T follicular helper cell (primary cell): ENCODE data around the gene YDJC.
"Not testable (repeated sequence)": the region's sequence is repeated elsewhere in the genome, so short reads cannot be mapped to it uniquely, and the experiment has no call there.

Experiments used
- DNase-seq: peaks from one replicate; pipeline ENCODE4 v3.0.0-alpha.2; 2020; ENCODE audit warnings: low read depth

The YDJC gene

DNA sequence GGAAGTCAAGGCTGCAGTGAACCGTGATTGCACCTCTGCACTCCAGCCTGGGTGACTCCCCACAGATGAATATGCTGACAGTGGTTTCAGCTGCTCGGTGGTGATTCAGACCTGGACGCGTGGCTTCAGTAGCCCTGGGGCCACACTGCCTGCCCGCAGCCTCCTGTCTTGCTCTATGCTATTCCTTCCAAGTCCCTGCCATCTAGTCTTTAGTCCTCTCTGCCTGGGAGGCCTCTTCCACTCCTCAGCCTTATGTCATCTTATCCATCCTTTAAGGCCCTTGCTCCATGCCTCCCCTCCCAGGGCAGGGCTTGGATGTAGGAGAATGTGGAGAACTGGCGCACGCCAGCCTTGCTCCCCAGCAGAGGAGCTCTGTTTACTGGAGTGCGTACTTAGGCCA is 23.0 kb downstream of the YDJC start:
- no peak for DNase-seq

DNA sequence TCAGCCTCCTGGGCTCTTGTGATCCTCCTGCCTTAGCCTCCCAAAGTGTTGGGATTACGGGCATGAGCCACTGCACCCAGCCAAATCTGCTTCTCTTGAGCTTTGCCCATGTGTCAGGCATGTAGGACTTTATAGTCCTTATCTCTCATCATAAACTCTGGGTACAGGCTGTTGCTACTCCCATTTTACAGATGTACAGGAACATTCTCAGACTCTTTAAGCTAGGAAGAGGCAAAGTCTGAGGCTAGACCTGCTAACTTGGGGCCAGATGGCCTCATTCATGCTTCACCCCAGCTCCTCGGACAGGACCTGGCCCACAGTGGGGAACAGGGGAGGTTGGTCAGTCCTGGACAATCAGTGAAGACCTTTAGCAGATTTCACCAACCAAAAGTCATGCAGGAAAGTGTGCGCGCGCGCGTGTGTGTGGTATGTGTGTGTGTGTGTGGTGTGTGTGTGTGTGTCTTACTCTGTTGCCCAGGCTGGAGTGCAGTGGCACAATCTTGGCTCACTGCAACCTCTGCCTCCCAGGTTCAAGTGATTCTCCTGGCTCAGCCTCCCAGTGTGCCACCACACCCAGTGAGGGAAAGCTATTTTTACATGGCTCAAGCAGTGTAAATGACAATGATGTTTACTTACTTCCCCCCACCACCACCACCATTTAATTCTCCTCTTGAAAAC is 23.8 kb downstream of the YDJC start:
- DNase-seq: no peak

DNA sequence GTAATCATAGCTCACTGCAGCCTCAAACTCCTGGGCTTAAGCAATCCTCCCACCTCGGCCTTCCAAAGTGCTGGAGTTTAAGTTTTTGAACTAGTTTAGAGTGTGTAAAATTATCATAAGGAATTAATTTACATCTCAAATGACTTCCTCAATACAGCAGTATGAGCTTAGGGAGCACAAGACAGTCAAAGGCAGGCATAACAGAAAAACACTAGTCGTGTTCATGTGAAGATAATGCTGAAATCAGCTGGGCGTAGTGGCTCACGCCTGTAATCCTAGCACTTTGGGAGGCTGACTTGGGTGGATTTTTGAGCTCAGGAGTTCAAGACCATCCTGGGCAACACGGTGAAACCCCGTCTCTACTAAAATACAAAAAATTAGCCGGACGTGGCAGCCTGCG is 25.8 kb downstream of the YDJC start:
- DNase-seq: no peak

DNA sequence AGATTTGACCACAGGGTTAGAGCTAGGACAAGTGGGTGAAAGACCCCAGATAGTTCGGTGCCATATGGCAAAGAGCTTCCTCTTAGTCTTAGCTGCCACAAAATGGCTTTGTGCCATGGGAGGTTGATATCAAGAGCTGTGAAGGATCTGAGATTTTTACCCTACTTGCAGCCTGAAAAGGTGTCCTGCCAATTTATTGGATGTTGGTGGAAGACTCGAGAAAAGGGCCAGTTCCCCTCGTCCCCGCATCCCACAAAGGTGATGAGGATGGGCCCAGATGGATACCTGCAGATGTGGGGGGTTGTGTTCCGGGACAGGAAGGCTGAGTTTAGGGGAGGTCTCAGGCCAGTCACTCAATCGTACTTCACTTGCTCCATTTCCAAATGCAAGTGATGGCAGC is 27.2 kb downstream of the YDJC start:
- no peak for DNase-seq

DNA sequence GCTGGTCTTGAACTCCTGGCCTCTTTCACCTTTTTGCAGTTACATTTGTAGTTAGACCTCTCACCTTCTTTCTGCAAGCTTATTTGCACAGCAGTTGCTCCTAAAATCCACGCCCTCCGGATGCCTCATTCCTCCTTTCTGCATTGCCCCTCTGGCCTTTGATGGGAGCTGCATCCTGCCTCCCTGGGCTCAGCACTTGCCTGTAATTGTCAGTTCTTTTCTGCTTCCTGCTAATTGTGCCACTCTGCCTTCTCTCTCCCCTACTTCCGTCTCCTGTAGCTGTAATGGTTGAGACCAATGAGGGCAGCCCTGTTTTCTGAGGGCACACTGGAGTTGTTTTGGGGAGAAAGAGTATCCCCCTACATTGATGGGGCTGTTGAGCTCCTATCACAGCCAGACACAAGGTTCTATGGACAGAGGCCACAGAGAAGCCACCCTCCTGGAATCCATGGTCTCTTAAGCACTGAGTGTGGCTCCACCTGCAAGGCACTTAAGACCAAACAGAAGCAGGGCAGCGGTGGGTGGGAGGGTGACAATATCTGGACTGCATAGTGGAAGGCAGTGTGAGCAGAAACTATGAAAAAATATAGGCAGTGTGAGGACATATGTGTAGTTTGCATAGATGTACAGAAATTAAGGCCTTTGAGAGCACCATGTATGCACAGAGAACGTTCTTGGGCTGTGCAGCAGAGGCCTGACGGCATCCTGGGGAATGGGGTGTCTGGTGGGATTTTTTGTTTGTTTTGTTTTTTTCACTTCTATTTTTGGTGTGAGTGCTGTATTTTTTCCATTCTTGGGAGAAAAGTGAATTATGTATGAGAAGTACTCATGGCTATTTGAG is 30.5 kb downstream of the YDJC start:
- DNase-seq: no peak

DNA sequence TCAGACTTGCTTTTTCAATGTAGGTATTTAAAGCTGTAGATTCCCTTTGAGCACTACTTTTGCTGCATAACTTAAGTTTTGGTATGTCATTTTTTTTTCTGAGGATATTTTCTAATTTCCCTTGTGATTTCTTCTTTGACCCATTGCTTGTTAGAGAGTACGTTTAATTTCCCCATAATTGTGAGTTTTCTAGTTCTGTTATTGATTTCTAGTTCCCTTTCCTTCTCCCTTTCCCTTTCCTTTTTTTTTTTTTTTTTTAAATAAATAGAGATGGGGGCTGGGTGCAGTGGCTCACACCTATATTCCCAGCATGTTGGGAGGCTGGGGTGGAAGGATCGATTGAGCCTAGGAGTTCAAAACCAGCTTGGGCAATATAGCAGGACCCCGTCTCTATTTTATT is 31.5 kb downstream of the YDJC start:
- no peak for DNase-seq

DNA sequence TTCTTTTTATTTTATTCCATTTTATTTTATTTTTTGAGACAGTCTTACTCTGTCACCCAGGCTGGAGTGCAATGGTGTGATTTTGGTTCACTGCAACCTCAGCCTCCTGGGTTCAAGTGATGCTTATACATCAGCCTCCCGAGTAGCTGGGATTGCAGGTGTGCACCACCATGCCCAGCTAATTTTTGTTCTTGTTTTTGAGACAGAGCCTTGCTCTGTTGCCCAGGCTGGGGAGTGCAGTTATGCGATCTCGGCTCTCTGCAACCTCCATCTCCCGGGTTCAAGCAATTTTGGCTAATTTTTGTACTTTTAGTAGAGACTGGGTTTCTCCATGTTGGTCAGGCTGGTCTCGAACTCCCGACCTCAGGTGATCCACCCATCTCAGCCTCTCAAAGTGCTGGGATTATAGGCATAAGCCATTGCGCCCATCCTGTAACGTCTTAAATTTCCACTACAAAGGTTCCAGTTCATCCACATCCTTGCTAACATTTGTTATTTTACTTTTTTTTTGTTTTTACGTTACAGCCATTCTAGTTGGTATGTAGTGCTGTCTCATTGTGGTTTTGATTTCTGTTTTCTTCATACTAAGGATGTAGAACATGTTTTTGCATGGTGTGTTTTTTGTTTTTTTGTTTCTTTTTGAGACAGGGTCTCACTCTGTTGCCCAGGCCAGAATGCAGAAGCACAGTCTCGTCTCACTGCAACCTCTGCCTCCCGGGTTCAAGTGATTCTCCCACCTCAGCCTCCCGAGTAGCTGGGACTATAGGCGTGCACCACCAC is 33.3 kb downstream of the YDJC start:
- DNase-seq: not testable (repeated sequence)

DNA sequence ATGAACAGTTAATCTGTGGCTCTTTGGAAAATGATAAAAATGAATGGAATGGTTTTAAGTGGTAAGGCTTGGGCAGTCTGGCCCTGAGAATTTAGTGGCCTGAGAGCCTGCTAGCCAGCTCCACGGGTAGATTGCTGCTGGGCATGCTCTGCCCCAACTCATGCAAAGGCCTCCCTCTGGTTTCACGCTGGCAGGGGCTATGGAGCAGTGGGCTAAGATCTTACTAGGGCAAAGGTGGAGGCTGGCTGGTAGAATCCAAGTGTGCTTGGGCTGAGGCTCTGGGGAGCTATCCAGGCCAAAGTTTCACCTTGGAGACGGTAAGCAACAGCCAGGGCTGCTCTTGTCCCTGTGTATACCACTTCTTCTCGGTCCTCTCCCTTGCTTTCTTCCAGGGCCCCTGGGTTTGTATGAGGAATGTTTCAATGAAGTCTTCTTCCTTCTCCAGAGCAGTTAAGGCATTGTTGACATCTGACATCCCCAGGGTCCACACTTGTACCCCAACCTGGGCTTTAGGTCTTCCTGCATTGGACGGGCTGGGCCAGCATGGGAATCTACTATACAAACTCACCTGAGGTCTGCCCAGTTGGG is 34.9 kb downstream of the YDJC start:
- no peak for DNase-seq

DNA sequence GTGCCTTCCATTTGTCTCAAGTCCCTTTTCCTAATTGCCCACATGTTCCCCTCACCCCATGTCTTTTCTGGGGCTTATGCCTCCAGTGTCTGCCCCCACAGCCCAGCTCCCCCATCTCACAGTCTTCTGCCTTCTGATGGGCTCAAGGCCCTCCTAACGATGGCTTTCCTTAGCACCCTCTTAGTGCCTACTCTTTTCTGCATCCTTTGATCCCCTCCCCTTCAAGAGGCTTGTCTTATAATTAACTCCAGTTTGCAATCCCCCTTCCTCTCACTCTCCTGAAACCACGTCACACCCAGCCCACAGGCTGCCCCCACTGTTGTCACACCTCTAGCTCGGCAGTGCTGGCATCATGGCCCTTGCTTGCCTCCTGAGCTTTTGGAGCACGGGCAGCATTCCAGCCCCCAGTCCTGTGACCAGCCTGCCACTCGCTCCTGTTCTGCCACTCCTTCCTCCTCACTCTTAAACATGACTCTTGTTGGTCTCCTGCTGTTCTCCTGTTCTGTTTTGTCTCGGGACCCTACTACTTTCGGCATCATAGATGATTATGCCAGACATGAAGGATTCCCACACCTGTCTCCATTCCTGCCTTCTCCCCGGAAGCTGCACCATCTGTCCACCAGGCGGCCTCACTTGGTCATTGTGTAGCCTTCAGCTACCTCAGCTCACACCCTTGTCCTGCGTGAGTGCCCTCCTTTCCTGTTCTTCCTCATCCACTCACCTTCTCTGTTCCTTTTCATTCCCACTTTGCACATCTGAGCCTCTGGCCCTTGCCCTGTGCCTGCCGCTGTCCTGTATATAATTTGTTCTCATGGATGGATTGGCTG is 36.2 kb downstream of the YDJC start:
- no peak for DNase-seq

DNA sequence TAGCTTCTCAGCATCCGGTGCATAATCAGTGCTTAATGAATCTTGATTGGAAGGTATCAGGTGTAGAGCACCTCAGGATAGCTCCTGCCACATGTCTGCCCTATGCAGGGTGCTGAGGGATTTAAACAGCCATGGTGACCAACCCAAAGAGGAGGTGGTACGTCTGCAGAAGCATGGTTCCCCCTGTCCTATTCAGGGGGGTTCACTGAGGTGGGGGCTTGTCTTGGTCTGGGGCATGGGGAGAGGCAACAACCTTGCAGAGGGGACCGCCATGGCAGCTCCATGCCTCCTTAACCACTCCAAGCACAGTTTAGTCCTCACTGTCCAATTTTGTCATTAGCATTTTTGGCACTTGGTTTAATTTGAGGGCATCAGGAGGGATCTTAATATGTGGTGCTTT is 37.4 kb downstream of the YDJC start:
- DNase-seq: no peak

DNA sequence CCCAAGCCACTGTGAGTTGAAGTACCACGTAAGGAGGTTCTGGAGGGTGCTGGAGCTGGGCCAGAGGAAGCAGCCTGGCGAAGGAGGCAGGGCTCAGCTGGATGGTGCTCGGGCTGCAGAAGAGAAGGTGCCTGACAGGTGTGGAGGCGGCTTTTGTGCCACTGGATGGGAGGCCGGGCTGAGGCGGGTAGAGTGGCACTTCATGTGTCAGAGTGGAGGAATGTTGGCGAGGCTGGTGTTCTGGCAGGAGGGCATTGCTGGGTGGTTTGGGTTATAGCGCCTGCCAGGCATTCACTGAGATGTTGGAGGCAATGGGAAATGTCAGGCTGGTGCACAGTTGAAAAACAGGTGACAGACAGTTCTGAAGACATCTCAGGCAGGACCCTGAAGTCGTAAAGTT is 38.1 kb downstream of the YDJC start:
- no peak for DNase-seq

DNA sequence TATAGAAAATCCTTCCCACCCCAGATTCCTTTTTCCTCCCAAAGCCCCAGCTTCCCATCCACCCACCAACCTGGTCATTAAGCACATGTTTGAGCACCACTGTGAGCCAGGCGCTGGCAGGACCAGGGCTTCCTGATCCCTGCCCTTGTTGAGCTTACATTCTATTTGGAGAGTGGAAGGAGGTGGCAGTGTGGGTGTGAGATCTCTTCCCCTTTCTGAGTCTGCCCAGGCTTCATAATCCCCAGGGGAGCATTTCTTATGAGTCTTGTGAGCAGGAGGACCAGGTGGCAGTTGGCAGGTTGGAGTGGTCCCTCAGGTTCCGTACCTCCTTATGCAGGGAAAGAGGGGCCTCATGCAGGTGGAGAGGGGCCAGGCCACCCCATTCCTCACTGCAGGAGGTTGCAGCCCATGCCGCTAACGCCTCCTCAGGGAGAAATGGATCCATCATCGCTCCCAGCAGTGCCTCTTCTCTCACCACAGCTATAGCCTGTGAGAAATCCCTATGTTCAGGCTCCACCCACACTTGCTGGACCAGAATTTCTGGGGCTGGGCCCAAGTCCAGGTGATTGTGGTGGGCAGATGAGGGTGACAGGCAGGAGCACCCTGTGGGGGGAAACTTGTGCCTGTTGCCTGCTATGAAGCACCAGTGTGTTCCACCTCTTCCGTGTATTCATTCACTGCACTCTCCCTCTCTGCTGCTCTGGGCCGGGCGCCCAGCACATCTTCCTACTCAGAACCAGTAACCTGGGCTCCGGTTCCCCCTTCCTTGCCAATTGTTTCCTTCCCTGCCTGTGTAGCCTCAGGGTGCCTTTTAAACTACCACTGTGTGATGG is 38.8 kb downstream of the YDJC start:
- no peak for DNase-seq

DNA sequence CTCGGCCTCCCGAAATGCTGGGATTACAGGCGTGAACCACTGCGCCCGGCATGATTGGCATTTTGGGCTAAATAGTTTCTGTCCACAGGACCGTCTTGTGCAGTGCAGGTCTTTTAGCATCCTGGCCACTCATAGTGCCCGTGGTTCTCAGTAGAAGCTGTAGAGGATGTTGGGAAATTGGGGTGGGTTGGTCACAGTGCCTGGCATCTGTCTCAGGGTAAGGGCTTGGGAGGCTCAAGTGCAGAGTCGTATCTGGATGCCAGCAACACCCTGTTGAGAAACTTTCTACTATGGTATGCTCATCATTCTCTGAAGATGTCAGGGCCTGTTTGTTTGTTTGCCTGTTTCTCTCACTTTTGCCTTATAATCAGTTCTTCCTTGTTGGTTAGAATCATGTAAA is 40.4 kb downstream of the YDJC start:
- DNase-seq: no peak

DNA sequence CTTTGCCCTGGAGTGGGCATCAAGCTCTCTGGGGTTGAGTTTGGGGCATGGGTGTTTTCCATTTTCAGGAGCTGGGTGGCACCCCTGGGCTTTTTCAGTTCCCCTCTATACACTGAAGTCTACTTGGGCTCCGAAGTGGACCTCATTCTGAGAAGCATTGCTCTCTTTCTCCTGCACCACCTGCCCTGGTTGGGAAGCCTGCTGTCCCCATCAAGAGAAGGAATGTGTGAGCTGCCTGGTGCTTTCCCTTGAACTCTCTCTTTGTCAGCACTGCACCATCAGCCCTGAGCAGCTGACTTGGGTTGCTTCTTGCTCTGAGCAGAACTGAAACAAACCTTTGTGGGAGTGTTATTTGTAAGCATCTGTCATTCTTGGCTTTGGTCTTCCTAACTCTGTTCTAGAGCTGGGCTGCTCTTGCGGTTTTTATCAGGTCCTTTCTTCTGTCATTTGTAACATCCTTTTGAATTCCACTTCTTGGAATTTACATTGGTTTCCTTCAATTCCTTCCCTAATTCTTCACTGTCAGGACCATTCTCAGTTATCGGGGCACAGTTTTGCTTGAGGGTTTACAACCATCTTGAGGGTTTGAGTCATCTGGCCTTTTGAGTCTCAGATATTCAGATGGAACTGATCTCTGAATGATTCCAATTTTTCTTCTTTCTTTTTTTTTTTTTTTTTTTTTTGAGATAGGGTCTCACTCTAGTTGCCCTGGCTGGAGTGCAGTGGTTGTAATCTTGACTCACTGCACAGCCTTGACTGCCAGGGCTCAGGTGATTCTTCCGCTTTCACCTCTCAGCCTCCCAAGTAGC is 41.8 kb downstream of the YDJC start:
- DNase-seq: no peak

DNA sequence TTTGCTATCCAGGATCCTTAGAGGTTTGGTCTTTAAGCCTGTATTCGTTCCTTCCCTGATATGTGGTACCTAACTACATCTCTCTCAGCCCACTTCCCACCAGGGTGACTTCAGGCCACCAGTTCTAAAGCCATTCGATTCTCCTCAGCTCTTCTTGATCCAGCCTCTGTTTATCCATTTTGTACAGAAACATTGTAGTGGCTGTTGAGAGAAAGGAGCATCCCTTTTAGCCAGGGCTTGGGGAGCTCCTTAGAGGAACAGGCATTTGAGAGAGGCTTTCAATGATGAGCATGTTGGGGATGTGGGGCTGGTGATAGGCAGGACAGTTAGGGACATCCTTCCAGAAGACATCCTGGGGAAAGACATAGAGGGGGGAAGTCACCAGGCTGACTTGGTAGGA is 44.4 kb downstream of the YDJC start:
- DNase-seq: no peak

DNA sequence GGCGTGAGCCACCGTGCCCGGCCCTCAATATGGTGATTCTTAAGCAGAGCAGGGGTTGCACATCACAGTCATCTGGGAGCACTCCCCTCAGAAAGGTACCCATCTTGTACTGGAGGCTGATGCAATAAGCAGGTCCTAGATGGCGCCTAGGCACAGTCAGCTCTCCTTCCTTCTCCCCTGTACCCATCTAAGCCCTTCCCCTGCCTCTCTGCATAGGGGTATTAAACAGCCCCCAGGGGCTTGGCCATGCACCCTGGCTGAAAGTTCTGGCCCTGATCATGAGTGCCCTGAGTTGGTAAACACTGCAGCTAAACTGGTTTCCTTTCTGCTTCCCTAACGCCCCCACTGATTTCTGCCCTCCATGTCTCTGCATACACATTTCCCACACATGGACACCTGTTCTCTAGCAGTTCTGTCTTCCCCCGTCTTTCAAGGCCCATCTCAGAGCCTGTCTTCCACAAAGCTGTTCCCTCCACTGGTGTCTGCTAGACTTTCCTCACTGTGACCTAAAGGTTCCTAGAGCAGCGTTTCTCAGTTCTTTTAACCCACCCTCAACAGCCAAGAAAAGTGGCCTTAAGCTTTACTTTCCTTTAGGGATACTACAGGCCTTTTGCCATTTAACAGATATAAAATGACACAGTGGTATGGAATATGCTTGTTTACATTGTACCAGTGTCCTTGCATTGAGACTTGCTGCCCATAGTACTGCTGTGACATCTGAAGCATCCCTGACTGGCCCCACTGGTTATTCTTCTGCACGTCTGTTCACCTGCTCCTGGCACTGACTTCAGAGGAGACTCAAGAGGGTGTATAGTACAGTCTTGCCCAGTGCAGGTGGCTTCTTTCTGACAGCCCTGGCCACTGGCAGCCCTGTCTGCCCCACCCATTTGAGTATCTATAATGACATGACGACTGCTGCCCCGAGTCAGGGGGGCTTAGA is 46.8 kb downstream of the YDJC start:
- no peak for DNase-seq

DNA sequence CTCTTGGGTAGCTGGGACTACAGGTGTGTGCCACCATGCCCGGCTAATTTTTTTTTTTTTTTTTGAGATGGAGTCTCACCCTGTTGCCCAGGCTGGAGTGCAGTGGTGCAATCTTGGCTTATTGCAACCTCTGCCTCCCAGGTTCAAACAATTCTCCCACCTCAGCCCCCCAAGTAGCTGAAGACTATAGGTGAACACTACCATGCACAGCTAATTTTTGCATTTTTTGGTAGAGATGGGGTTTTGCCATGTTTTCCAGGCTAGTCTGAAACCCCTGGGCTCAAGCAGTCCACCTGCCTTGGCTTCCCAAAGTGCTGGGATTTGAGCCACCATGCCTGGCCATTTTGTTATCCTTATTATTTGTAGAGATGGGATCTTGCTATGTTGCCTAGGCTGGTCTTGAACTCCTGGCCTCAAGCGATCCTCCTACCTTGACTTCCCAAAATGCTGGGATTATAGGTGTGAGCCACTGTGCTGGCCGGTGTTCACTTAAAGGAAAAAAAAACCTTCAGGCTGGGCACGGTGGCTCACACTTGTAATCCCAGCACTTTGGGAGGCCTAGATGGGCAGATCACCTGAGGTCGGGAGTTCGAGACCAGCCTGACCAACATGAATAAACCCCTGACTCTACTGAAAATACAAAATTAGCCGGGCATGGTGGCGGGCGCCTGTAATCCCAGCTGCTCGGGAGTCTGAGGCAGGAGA is 48.7 kb downstream of the YDJC start:
- not testable (repeated sequence) for DNase-seq

DNA sequence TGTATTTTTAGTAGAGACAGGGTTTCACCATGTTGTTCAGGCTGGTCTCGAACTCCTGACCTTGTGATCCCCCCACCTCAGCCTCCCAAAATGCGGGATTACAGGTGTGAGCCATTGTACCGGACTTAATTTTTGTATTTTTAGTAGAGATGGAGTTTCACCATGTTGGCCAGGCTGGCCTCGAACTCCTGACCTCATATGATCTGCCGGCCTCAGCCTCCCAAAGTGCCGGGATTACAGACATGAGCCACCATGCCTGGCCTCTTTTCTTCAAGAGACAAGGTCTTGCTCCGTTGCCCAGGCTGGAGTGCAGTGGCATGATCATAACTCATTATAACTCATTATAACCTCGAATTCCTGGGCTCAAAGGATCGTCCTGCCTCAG is 49.2 kb downstream of the YDJC start:
- not testable (repeated sequence) for DNase-seq
